Neural cell (in vitro differentiated cells): ENCODE results near the gene GLIS2. TPM values are rescaled to one million over a fixed set of nuclear protein-coding genes. Genes with fewer than 3 reads are reported as not detected.

Source experiments
- H2AFZ ChIP-seq: fragments of 200-600, 300-800 bp; sonication (generic), shearing (Covaris generic); 2 replicates; pipeline ENCODE4 v1.6.0; 2014; ENCODE audit warnings: low read depth, mild to moderate bottlenecking, antibody characterized with exemption, low read length, moderate library complexity
- H3F3A ChIP-seq: fragments of 200-600 bp; shearing (Covaris generic); 2 replicates; pipeline ENCODE4 v1.6.1; 2016; ENCODE audit warnings: mild to moderate bottlenecking, moderate library complexity, mixed read lengths, antibody characterized with exemption, low read length; ENCODE audit not compliant: insufficient read depth, poor library complexity, severe bottlenecking
- H3K27ac ChIP-seq: fragments of 200-600, 300-800 bp; sonication (generic), shearing (Covaris generic); 2 replicates; pipeline ENCODE4 v1.5.1; 2014; ENCODE audit warnings: mild to moderate bottlenecking, low read length, moderate library complexity
- H3K27me3 ChIP-seq: fragments of 300-800, 200-600 bp; sonication (generic), shearing (Covaris generic); 2 replicates; pipeline ENCODE4 v1.6.0; 2014; ENCODE audit warnings: mild to moderate bottlenecking, low read depth, low read length, moderate library complexity; ENCODE audit not compliant: insufficient read depth
- H3K36me3 ChIP-seq: fragments of 300-800, 200-600 bp; sonication (generic), shearing (Covaris generic); 2 replicates; pipeline ENCODE4 v1.5.1; 2014; ENCODE audit warnings: mild to moderate bottlenecking, antibody characterized with exemption, low read length, moderate library complexity; ENCODE audit not compliant: insufficient read depth
- H3K4me2 ChIP-seq: fragments of 300-800, 200-600 bp; sonication (generic), shearing (Covaris generic); 2 replicates; pipeline ENCODE4 v1.6.0; 2014; ENCODE audit warnings: mild to moderate bottlenecking, low read length
- H3K4me3 ChIP-seq: fragments of 300-800, 200-600 bp; sonication (generic), shearing (Covaris generic); 2 replicates; pipeline ENCODE4 v1.5.1; 2014; ENCODE audit warnings: mild to moderate bottlenecking, low read length, moderate library complexity
- H3K79me2 ChIP-seq: fragments of 200-600 bp; shearing (Covaris generic); replicated peaks from 2 replicates; pipeline ENCODE4 v1.6.0; 2014; ENCODE audit warnings: mild to moderate bottlenecking, low read length, moderate library complexity; ENCODE audit not compliant: insufficient read depth
- H3K9ac ChIP-seq: fragments of 300-800, 200-600 bp; sonication (generic), shearing (Covaris generic); 2 replicates; pipeline ENCODE4 v1.6.1; 2016; ENCODE audit warnings: mild to moderate bottlenecking, low read length, mixed read lengths
- H3K9me2 ChIP-seq: fragments of 200-600 bp; shearing (Covaris generic); 2 replicates; pipeline ENCODE4 v1.6.1; 2016; ENCODE audit warnings: mild to moderate bottlenecking, low read length, mixed read lengths; ENCODE audit not compliant: insufficient read depth
- H3K9me3 ChIP-seq: fragments of 200-600, 300-800 bp; sonication (generic), shearing (Covaris generic); 2 replicates; pipeline ENCODE4 v1.6.1; 2016; ENCODE audit warnings: mild to moderate bottlenecking, mixed run types, low read length, moderate library complexity, mixed read lengths
- H4K20me1 ChIP-seq: fragments of 200-600 bp; shearing (Covaris generic); 2 replicates; pipeline ENCODE4 v1.6.1; 2016; ENCODE audit warnings: mild to moderate bottlenecking, mixed run types; ENCODE audit not compliant: insufficient read depth
- EP300 ChIP-seq: fragments of 450-650 bp; conservative IDR thresholded peaks from 2 replicates; pipeline ENCODE4 v1.6.1; 2014; ENCODE audit warnings: antibody characterized with exemption, mild to moderate bottlenecking, moderate library complexity; ENCODE audit not compliant: poor library complexity, severe bottlenecking
- EZH2 ChIP-seq: fragments of 200-600, 300-800 bp; shearing (Covaris generic), sonication (generic); IDR thresholded peaks from 2 replicates; pipeline ENCODE4 v1.6.1; 2014; ENCODE audit warnings: antibody characterized with exemption, low read length, borderline replicate concordance, mild to moderate bottlenecking; ENCODE audit not compliant: insufficient read depth, poor library complexity, severe bottlenecking
- MXI1 ChIP-seq: fragments of 450-650 bp; conservative IDR thresholded peaks from 2 replicates; pipeline ENCODE4 v1.6.1; 2014; ENCODE audit warnings: antibody characterized with exemption, mild to moderate bottlenecking; ENCODE audit not compliant: poor library complexity, severe bottlenecking
- POLR2AphosphoS5 ChIP-seq: IDR thresholded peaks from 2 replicates; pipeline ENCODE4 v1.6.1; 2012
- RAD21 ChIP-seq: fragments of 450-650 bp; conservative IDR thresholded peaks from 2 replicates; pipeline ENCODE4 v1.6.1; 2014; ENCODE audit warnings: antibody characterized with exemption, mild to moderate bottlenecking, moderate library complexity
- SMC3 ChIP-seq: fragments of 450-650 bp; conservative IDR thresholded peaks from 2 replicates; pipeline ENCODE4 v1.6.1; 2014; ENCODE audit warnings: antibody characterized with exemption, mild to moderate bottlenecking, moderate library complexity; ENCODE audit not compliant: poor library complexity
- TAF1 ChIP-seq: IDR thresholded peaks from 2 replicates; pipeline ENCODE4 v1.6.1; 2012; ENCODE audit warnings: low read depth
- polyA plus RNA-seq: library from polyadenylated mRNA; depleted of rRNA; stranded (reverse); fragments of >200 nt; gene quantifications from 2 replicates; pipeline ENCODE4 v1.2.3, GENCODE V29; 2014
- TF ChIP-seq, protein P1 (sequence below): fragments of 450-650 bp; IDR thresholded peaks from 2 replicates; pipeline ENCODE4 v1.5.1; 2014; ENCODE audit warnings: antibody characterized with exemption, mild to moderate bottlenecking, moderate library complexity; ENCODE audit not compliant: poor library complexity, severe bottlenecking
- TF ChIP-seq, protein P2 (sequence below): IDR thresholded peaks from 2 replicates; pipeline ENCODE4 v1.6.1; 2012; ENCODE audit warnings: borderline replicate concordance

GLIS2 gene
- polyA plus RNA-seq, 1 donor from 2014 or later: 2.6 TPM

GRCh38 chr16:4366016-4366415 is 50.1 kb downstream of the GLIS2 start:
- Histone ChIP-seq H3K9me3 (no peaks in the 10 kb centered on the region), H3F3A (no peaks in the 10 kb centered on the region), H3K27ac (no peak overlapping the region), H3K4me3 (no peak overlapping the region), H2AFZ (no peak overlapping the region), H3K9me2 (no peaks in the 10 kb centered on the region), H3K79me2 (no peaks in the 10 kb centered on the region), H4K20me1 (no peaks in the 10 kb centered on the region), H3K9ac (no peak overlapping the region), H3K4me2 (no peak overlapping the region), H3K36me3 (no peaks in the 10 kb centered on the region), H3K27me3 (no peaks in the 10 kb centered on the region)
- TF ChIP-seq SMC3 (no peak), POLR2AphosphoS5 (no peak), EP300 (no peak), RAD21 (no peak), TAF1 (no peak), MXI1 (no peak), EZH2 (no peak)
- TF ChIP-seq, protein P1, sequence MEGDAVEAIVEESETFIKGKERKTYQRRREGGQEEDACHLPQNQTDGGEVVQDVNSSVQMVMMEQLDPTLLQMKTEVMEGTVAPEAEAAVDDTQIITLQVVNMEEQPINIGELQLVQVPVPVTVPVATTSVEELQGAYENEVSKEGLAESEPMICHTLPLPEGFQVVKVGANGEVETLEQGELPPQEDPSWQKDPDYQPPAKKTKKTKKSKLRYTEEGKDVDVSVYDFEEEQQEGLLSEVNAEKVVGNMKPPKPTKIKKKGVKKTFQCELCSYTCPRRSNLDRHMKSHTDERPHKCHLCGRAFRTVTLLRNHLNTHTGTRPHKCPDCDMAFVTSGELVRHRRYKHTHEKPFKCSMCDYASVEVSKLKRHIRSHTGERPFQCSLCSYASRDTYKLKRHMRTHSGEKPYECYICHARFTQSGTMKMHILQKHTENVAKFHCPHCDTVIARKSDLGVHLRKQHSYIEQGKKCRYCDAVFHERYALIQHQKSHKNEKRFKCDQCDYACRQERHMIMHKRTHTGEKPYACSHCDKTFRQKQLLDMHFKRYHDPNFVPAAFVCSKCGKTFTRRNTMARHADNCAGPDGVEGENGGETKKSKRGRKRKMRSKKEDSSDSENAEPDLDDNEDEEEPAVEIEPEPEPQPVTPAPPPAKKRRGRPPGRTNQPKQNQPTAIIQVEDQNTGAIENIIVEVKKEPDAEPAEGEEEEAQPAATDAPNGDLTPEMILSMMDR: no peak
- TF ChIP-seq, protein P2, sequence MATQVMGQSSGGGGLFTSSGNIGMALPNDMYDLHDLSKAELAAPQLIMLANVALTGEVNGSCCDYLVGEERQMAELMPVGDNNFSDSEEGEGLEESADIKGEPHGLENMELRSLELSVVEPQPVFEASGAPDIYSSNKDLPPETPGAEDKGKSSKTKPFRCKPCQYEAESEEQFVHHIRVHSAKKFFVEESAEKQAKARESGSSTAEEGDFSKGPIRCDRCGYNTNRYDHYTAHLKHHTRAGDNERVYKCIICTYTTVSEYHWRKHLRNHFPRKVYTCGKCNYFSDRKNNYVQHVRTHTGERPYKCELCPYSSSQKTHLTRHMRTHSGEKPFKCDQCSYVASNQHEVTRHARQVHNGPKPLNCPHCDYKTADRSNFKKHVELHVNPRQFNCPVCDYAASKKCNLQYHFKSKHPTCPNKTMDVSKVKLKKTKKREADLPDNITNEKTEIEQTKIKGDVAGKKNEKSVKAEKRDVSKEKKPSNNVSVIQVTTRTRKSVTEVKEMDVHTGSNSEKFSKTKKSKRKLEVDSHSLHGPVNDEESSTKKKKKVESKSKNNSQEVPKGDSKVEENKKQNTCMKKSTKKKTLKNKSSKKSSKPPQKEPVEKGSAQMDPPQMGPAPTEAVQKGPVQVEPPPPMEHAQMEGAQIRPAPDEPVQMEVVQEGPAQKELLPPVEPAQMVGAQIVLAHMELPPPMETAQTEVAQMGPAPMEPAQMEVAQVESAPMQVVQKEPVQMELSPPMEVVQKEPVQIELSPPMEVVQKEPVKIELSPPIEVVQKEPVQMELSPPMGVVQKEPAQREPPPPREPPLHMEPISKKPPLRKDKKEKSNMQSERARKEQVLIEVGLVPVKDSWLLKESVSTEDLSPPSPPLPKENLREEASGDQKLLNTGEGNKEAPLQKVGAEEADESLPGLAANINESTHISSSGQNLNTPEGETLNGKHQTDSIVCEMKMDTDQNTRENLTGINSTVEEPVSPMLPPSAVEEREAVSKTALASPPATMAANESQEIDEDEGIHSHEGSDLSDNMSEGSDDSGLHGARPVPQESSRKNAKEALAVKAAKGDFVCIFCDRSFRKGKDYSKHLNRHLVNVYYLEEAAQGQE: no peak

GRCh38 chr16:4367393-4367856 is 51.6 kb downstream of the GLIS2 start:
- H3K9me2 ChIP-seq: no peaks in the 10 kb centered on the region
- H3F3A ChIP-seq: no peaks in the 10 kb centered on the region
- H2AFZ ChIP-seq: no peak overlapping the region
- peaks cover 10% of the 10 kb centered on the region for H3K27me3 ChIP-seq
- no peak overlapping the region for H3K4me3 ChIP-seq
- H3K4me2 ChIP-seq: no peak overlapping the region
- TF ChIP-seq, protein P1: no peak
- TF ChIP-seq POLR2AphosphoS5 (no peak), TAF1 (no peak), RAD21 (no peak), EP300 (no peak), MXI1 (no peak), SMC3 (no peak), EZH2 (no peak)
- TF ChIP-seq, protein P2: no peak
- H3K79me2 ChIP-seq: no peaks in the 10 kb centered on the region
- H3K9me3 ChIP-seq: no peaks in the 10 kb centered on the region
- H3K9ac ChIP-seq: no peak overlapping the region
- no peaks in the 10 kb centered on the region for H4K20me1 ChIP-seq
- no peaks in the 10 kb centered on the region for H3K36me3 ChIP-seq
- H3K27ac ChIP-seq: no peak overlapping the region
